Spleen (tissue), 7 donors: Measurements from ENCODE around the gene NTSR2.

Experiments used
- POLR2AphosphoS5 ChIP-seq, 3 donors: sonication (generic); formaldehyde crosslinking; IDR thresholded peaks; one replicate each; pipeline ENCODE4 v1.5.1; 2017; ENCODE audit warnings: antibody characterized with exemption in 3 of 3
- TF ChIP-seq, protein P1 (sequence below), 11 experiments: fragments of 200-600 bp in 7 of 11; fragments of 450-650 bp in 4 of 11; sonication (generic) in 4 of 11; IDR thresholded peaks in 8 of 11; conservative IDR thresholded peaks in 3 of 11; 1 replicate in 7 of 11; 2 replicates in 4 of 11; pipeline versions ENCODE4 v1.4.0 to v1.8.0; 2016 to 2021; ENCODE audit warnings: antibody characterized with exemption in 11 of 11, inconsistent platforms in 4 of 11, mild to moderate bottlenecking in 1 of 11
- donor health status: DM: no; HTN: no; CAD: no; lungs with moderate emphysema.
- donor health status: DM: no; HTN: no; CAD: no.
- donor health status: DM: no; HTN: no; CAD: no.

DNA sequence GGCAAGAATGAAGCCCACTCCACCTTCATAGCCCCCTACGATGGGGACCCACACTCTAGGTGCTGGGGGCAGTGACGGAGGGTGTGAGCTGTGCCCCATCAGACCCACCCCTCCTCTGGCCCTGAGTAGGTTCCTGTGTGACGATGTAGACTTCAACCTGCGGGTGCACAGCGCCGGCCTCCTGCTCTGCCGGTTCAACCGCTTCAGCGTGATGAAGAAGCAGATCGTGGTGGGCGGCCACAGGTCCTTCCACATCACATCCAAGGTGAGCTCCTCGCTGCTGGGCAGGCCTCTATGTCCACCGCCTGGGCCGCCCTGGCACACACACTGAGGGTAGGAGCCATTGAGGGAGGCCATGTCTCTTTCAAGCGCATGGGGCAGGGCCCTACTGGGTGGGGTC is 34.9 kb downstream of the NTSR2 start:
- TF ChIP-seq, protein P1, sequence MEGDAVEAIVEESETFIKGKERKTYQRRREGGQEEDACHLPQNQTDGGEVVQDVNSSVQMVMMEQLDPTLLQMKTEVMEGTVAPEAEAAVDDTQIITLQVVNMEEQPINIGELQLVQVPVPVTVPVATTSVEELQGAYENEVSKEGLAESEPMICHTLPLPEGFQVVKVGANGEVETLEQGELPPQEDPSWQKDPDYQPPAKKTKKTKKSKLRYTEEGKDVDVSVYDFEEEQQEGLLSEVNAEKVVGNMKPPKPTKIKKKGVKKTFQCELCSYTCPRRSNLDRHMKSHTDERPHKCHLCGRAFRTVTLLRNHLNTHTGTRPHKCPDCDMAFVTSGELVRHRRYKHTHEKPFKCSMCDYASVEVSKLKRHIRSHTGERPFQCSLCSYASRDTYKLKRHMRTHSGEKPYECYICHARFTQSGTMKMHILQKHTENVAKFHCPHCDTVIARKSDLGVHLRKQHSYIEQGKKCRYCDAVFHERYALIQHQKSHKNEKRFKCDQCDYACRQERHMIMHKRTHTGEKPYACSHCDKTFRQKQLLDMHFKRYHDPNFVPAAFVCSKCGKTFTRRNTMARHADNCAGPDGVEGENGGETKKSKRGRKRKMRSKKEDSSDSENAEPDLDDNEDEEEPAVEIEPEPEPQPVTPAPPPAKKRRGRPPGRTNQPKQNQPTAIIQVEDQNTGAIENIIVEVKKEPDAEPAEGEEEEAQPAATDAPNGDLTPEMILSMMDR (IDR thresholded peaks at IDR 0.05 in 8 of 11, conservative IDR thresholded peaks at IDR 0.05 in 3 of 11), result no peak
- no peak for TF ChIP-seq POLR2AphosphoS5 (IDR thresholded peaks at IDR 0.05)
